HG03039 (cell line): ENCODE data around the gene AMOTL2.

Source experiments
- ATAC-seq: cut with Tn5 transposase; IDR thresholded peaks from one replicate; pipeline ENCODE4 v1.9.1; 2021; ENCODE audit warnings: mild to moderate bottlenecking, moderate library complexity; ENCODE audit not compliant: unreplicated experiment

Gene AMOTL2

GRCh38 chr3:134366928-134367811 lies 7.1 kb downstream of the AMOTL2 start:
- ATAC-seq = no peak

DNA sequence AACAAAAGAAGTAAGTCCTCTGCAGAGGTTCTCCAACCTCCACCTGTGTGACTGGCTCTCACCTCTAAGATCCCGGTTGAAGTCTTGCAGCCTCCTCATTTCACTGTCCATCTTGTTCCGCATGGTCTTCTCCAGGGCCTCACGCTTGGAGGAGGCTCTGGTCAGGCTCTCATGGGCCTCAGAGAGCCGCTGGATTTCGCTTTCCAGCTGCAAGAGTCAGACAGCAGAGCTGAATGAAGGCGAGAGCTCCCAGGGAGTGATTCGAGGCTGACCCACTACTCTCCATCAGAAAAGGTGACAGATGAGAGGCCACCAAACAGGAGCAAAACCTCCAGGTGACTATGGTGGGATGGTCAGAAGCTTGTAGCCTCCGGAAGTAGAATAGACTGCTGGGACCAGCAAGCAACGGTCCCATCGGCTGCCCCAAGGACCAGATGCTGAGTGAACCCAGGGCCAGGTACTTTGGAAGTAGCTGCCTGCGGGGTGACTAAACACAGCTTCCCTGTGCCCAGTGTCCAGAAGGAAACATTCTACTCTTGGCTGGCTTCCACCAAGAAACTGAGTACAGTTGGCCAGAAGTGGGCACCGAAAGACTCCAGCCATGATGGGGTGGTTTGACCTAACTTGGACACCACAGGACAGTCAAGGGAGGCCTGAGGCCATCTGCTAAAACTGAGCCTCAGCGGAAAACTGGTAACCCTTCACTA lies 7.9 kb downstream of the AMOTL2 start:
- ATAC-seq = no peak

DNA sequence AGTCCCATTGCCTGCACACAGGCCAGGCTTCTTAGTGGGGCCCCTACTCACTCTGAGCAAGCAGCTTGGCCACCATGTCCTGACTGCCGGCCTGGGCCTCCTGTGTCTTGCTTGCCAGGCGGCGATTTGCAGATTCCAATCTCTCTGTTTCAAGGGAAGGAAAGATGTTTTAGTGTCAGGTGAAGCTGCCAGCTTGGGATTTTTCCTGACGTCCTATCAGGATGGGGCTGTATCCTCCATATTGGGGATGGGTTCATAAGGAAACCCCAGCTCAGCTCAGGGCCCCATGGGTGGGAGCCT lies 8.5 kb downstream of the AMOTL2 start:
- no peak for ATAC-seq

DNA sequence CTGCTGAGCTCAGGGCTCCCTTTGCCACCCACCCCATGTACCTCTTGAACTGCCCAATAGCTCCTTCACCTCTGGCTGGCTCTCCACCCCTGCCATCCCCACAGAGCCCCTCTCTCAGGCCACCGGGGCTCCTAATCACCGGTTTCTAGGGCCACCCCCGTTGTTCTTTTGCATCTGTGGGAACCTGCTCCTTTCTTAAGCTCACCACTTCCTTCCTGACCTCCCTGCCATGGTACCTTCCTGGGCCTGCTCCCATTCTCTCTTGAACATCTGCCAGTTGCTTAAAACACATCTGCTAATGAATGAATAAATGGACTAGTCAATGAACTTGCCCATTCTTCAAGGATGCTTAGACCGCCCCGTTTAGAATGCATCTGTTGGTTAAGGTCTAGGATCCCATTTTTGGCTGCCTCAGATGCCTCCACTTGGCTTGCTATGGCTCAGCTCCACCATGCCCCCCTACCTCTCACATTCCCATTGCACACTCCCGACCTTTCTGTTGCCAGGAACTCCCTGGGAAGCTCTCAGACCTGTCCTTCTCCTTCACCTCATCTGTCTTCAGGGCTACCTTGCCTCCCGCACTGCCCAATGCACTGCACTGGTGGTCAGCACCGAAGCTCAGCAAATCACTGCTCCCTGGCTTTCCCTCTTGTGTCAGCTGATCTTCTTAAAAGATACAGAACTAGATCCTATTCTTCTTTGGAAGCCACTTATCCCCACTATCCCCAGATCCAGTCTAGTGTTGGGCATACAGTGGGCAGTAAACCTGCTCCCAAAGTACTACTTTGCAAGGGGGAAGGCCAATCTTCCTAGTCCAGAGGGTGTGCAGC lies 9.1 kb downstream of the AMOTL2 start:
- ATAC-seq = no peak

GRCh38 chr3:134364061-134364935 lies 9.9 kb downstream of the AMOTL2 start:
- no peak for ATAC-seq

DNA sequence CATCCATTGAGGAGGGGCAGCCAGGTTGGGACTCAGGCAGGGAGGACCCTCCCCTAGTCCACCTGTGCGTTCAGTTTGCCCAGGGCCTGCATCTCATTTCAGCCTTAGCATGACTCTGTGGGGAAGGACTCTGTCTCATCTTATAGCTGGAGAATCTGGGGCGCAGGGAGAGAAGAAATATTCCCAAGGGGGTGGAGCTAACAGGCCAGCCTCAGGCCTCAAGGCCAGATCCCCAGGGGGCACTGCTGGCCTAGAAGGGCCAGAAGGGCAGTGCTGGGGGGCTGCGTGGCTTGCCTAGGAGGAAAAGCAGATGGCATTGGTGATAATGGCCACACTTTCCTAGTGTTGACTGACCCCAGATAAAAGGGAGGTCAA lies 10.9 kb downstream of the AMOTL2 start:
- no peak for ATAC-seq

DNA sequence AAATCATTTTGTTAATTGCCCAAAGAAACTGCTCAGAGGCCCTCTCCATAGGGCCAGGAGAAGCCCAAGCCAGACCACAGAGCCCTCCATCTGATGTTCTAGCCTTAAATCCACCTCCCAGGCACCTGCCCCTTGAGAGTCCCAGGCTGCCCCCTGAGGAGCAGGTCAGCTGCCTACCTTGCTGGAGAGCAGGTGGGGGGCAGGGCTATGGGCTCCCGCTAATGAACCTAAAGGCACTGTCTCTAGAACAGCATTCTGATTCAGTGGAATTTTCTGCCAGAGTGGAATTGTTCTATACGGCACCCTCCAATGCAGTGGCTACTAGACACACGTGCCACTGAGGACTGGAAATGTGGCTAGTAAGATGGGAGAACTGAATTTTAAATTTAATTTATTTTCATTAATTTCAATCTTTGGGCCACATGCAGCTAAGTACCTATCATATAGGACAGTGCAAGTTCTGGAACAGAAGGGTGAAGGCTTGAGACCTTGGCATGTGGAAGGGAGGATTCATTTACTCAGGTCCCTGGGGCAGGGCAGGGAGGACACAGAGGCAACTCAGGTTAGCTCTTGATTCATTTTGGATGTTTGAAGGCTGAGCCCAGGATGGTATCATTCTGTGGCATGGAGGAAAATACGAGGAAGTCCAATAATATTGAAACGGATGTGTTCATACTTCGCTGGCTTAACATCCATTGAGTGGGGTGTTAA lies 11.4 kb downstream of the AMOTL2 start:
- no peak for ATAC-seq

DNA sequence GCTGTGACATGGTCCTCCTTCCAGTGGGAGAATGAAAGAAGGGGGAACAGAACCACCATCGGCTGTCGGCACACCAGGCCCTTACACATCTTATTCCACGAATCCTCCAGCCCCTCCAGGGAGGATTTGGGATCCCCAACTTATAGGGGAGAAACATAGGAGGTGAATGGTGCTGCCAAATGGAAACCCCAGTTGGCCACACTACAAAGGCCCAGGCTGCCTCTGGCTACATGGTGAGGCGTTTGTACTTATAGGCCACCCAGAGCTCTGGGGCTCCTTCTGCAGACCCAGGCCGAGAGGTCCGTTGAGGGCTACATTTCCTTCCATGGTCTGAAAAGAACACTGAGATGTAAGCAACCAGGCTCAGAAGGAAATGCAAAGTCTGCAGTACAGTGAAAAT lies 12.0 kb downstream of the AMOTL2 start:
- no peak for ATAC-seq

DNA sequence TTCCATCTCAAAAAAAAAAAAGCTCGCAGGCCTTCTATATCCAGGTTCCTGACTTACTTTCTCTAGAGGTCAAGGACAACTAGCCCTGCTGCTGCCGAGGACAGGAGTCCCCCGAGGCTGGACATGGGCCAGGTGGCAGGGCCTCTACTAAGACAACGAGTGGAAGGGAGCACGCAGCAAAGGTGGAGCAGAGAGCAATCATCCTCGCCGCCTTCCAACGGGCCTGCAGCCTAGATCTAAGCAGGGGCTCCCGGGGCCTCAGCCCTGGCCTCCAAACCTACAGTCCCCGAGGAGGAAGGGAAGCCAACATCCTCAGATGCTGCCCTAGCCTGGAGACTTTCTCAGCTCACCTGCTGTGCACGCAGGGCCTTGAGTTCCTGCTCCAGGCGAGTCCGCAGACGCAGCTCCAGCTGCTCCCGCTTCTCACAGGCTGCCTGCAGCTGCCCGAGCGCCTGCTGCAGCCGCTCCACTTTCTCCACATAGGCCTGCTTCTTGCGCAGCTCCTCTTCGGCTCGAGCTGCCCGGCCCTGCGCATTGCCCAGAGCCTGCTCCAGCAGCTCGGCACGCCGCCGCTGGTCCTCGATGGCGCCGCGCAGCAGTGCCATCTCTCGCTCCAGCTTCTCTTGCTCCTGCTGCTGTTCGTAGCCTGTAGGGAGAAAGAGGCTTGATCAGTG lies 12.9 kb downstream of the AMOTL2 start:
- ATAC-seq = no peak

- ATAC-seq = no peak
Measured at GRCh38 chr3:134360046-134360445, 14.2 kb downstream of the AMOTL2 start.

DNA sequence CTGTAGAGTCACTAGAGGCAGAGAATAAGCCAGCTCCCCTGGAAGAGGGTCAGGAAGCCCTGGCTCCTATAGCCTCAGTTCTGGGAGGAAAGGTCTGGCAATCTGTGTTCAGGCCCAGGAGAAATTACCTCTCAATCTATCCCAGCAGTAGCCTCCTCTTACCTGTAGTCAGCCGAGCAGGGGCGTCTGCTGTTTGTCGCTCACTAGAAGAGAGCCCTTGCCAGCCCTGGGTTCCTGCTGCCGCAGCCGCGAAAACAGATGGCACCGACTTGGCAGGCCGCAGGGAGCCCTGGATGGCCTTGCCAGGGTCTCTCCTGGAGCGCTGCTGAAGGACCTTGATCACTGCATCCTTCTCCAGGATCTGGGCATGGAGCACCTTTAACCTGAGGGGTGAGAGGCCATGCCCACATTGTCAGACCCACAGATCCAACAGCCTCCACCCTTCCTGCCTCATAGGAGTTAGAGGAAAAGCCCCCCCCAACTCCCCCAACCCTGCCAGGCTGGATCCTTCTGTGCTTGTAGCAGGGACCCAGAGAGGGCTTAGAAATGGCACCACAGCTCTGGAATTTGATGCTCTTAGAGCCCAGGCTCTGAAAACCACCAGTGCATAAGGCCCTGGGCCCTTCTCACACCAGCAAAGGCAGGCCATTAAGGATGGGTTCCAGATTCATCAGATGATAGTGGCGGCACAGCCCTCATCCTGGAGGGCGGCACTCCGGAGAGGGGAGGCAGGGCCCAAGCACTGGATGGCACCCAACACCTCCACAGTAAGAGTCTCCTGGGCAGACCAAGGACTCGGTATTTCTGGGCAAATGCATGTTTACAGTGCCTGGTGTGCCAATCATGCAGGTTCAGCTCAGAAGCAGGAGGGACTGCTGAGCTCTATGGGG lies 14.9 kb downstream of the AMOTL2 start:
- ATAC-seq = no peak

DNA sequence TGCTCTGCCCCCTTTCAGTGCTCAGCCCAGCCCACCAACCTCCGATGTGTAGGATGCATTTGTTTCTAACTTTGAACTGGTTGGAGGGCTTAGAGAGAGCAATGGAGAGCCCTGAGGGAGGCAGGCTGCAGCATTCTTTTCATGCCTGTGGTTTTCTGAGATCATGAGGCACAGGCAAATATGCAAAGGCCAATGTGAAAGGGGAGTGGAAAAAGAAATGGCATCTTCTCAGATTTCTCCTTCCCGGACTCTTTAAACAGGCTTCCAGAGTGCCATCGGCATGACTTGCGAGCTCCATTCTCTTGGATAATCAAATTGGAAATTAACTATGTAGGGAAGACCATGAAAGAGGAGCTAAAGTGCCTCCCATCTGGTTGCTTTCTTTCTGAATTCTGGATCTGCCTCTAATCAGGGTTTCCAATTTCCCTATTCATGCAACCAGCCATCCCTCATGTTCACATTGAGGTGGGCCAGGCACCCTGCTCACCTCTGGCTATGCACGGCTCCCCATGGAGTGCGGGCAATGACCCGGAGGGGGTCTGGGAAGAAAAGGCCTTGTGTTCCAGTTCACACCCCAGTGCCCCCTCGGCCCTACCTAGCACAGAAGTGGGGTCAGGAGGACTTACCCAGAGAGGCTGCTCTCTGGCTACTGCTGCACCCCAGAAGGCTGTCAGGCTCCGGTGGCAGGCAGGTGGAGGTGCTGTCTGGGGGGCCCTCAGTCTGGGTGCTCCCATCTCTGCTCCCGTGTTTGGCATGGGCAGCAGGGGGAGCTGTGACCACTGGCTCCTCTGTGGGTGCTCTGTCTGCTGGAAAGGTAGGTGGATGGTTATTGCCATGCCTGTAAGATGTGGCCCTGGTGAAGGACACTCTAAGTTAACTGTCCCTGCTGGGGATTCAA lies 16.1 kb downstream of the AMOTL2 start:
- ATAC-seq = no peak

GRCh38 chr3:134357261-134357913 lies 16.9 kb downstream of the AMOTL2 start:
- ATAC-seq = no peak

DNA sequence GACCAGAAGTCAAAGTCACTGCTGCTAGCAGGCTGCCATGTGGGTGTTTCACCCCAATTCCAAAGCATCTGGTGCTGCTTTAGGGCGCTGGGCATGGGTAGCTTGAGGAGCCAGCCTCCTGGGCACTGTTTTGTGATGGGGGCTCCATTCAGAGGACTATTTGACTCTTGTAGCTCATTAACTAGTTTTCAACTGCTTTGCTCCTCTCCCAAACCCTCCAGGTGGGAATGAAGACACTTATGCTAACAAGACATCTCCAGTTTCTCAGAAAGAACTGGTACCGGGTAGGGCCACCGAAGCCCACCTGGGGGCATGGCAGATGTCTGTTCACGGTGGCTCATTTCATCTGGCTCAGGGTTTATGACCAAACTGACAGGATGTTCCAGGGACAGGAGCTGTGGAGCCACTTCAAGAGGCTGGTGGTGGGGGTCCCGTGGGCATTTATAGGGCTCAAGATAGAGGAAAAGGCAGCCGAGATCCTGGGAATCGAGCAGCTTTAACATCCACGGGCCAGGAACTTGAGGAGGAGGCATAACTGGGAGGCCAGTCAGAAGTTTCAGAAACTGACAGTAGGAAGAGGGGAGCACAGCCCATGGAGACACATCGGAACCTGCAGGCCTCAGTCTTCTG lies 17.7 kb downstream of the AMOTL2 start:
- ATAC-seq = no peak

DNA sequence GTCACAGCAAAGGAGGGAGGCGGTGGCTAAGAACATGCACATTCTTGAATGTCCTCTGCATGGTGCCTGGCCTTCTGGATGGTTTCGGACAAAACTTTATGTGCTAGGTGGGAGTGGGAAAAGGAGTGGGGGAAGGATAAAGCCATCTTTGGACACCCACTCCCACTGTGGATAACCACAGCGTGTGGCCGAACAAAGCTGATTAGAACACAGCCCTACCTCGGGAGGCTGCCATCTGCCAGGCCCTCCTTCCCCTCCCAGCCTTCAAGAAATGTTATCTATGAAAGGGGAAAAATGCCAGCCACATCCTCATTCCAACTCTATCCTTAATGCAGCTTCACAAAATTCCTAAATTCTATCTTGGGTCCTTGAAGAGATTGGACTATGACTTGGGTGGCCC lies 18.8 kb downstream of the AMOTL2 start:
- no peak for ATAC-seq

DNA sequence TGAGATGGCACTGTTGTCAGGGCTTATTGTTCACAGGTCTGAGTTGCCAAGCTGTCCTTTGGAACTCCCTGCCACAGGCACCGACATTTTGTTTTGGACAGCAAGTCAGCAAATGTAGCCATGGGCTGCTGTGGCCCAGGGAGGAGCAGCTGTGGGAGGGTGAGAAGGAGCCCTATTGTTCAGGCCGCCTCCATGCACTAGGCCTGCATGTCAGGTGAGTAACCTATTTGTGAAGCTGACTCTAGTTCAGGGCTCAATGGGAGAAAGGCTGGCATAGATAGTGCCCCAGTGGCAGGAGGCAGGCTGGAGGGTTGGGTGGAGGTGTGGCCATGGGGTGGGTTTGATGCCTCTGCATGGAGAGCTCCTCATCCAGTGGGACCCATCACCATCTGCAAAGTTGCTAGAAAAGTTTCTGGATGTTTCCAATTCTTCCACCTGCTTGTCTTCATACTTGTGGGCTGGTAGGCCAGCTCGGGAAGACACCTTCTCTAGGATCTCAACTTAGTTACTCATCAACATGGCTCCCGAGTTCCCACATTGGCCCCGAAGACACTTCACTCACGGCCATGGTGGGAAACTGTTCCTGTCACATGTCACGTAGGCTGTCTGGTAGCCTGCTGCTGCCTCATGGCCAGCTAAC lies 19.5 kb downstream of the AMOTL2 start:
- no peak for ATAC-seq
